ENCODE data around the gene OR1J4. TPM values are rescaled to one million over a fixed set of nuclear protein-coding genes. Genes with fewer than 3 reads are reported as not detected.

The OR1J4 gene
- total RNA-seq, 1 donor from 2014 or later = not detected

DNA sequence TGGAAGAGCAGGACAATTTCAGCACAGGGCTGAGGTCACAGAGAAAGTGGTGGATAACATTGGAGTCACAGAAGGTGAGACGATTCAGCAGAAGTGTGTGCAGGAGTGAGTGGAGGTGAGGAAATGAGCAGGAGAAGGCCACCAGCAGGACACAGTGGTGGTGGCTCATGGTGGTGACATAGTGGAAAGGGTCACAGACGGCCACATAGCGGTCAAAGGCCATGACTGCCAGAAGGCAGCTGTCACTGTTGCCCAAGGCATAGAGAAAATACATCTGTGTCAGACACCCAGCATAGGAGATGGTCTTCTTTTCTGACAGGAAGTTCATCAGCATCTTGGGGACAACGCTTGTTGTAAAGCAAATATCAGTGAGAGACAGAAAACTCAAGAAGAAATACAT, 49.0 kb downstream of the OR1J4 start:
- ATAC-seq (no peak), DNase-seq (ENCODE audit: low spot score) (no peak)

Other genes with a start within 250 kb of the OR1J4 start
- 2.0 TPM for gene PTGS1, start 148.1 kb upstream of the OR1J4 start, total RNA-seq
- gene OR1J1, start 41.2 kb upstream of the OR1J4 start, total RNA-seq = not detected
- gene OR1J2, start 8.3 kb upstream of the OR1J4 start, total RNA-seq = not detected
- gene OR1N1, start 8.2 kb downstream of the OR1J4 start, total RNA-seq = not detected
- not detected for gene OR1N2, start 34.0 kb downstream of the OR1J4 start, total RNA-seq
- gene OR1L8, start 64.2 kb downstream of the OR1J4 start, total RNA-seq = not detected
- gene OR1Q1, start 95.6 kb downstream of the OR1J4 start, total RNA-seq = not detected
- not detected for gene OR1B1, start 138.5 kb downstream of the OR1J4 start, total RNA-seq
- gene OR1L1, start 142.6 kb downstream of the OR1J4 start, total RNA-seq = not detected
- not detected for gene OR1L3, start 156.0 kb downstream of the OR1J4 start, total RNA-seq
- gene OR1L4, start 204.8 kb downstream of the OR1J4 start, total RNA-seq = not detected
- gene OR1L6, start 223.2 kb downstream of the OR1J4 start, total RNA-seq = not detected